Heart left ventricle (tissue), 16 donors: ENCODE data around the gene HIP1. TPM values are rescaled to one million over a fixed set of nuclear protein-coding genes. Genes with fewer than 3 reads are reported as not detected.

ENCODE experiments used
- ATAC-seq, 4 donors: fragments of 200-7000 bp; cut with Tn5 transposase; one replicate each; pipeline ENCODE4 v1.9.1; 2020 to 2022; ENCODE audit warnings: moderate library complexity in 4 of 4, mild to moderate bottlenecking in 3 of 4, moderate number of reproducible peaks in 1 of 4
- DNase-seq, 5 donors: peaks; one replicate each; pipeline ENCODE4 v3.0.0-alpha.2; 2020
- H3K27ac ChIP-seq, 12 donors: fragments of 200-600 bp; sonication (generic) in 4 of 12; one replicate each; pipeline versions ENCODE4 v1.5.0 to v1.8.0; 2016 to 2022; ENCODE audit warnings: mild to moderate bottlenecking in 2 of 12
- H3K27me3 ChIP-seq, 9 donors: fragments of 200-600 bp; sonication (generic) in 2 of 9; one replicate each; pipeline versions ENCODE4 v1.5.1 to v1.8.0; 2016 to 2022; ENCODE audit warnings: mild to moderate bottlenecking in 3 of 9
- H3K36me3 ChIP-seq, 9 donors: fragments of 200-600 bp; sonication (generic) in 2 of 9; one replicate each; pipeline versions ENCODE4 v1.5.0 to v1.8.0; 2018 to 2022; ENCODE audit warnings: mild to moderate bottlenecking in 2 of 9
- H3K4me1 ChIP-seq, 12 donors: fragments of 200-600 bp; sonication (generic) in 4 of 12; one replicate each; pipeline versions ENCODE4 v1.5.0 to v1.8.0; 2016 to 2022; ENCODE audit warnings: mild to moderate bottlenecking in 3 of 12
- H3K4me3 ChIP-seq, 12 donors: fragments of 200-600 bp; sonication (generic) in 4 of 12; one replicate each; pipeline versions ENCODE4 v1.5.0 to v1.8.0; 2017 to 2022; ENCODE audit warnings: mild to moderate bottlenecking in 9 of 12, moderate library complexity in 4 of 12
- H3K9me3 ChIP-seq, 12 donors: fragments of 200-600 bp; sonication (generic) in 4 of 12; one replicate each; pipeline versions ENCODE4 v1.5.0 to v1.8.0; 2016 to 2022; ENCODE audit warnings: mild to moderate bottlenecking in 1 of 12
- CTCF ChIP-seq, 12 donors: fragments of 200-600 bp; sonication (generic) in 4 of 12; IDR thresholded peaks; one replicate each; pipeline versions ENCODE4 v1.5.0 to v1.8.0; 2018 to 2022; ENCODE audit warnings: antibody characterized with exemption in 12 of 12, mild to moderate bottlenecking in 5 of 12
- POLR2A ChIP-seq, 2 donors: fragments of 450-650 bp; IDR thresholded peaks; one replicate each; pipeline ENCODE4 v1.6.1; 2017; ENCODE audit warnings: antibody characterized with exemption in 2 of 2, mild to moderate bottlenecking in 2 of 2, moderate library complexity in 2 of 2
- WGBS, 4 donors: extraction: QIAGEN DNeasy Blood & Tissue Kit in 2 of 4; methylation state at CpG; one replicate each; pipeline versions ENCODE4 v1.1.5 to v1.1.7; 2013 to 2018; 5-methylcytosine and 5-hydroxymethylcytosine counted together
- intact Hi-C, 10 donors: fragments of 100-400 bp; cut with DNase I; formaldehyde crosslinking; loops; one replicate each; pipeline versions ENCODE4 v1.11.1 to v1.14.2; 2022
- polyA plus RNA-seq, 2 donors: library from polyadenylated mRNA; stranded (reverse); fragments of 200-250 nt; gene quantifications; one replicate each; pipeline ENCODE4 v1.2.3, GENCODE V29; 2013
- total RNA-seq, 9 donors: library from RNA; depleted of rRNA in 2 of 9; stranded (reverse); fragments of >200 nt in 2 of 9; fragmentation: NEBNext Ultra II Directional in 3 of 9; extraction: Animal tissue kit (Norgen Biotek cat#: 25700) in 3 of 9; gene quantifications; one replicate each; pipeline versions ENCODE4 v1.1.0 to v1.2.4, GENCODE V29; 2016 to 2023
- donor health status: ischemic (EF 13 %, LVEDD 7.1; RV severe dilation, severe dysfunction).
- donor health status: healthy with polysubstance abuse.
- donor health status: DM: no; HTN: yes; CAD: no.
- donor health status: DM: no; HTN: no; CAD: no.
- donor health status: ischemic (EF 25% LVEDD 6.9; RV normal size, moderate dysfunction).
- donor health status: ischemic (EF 25% LVEDD 5.7; RV mildly dilated, moderate dysfunction).
- donor health status: healthy.
- donor health status: DM: yes; HTN: yes; CAD: no.
- donor health status: ischemic (EF 35%, LVEDD 5.7; RV mildly dilated, moderate dysfunction).
- donor health status: nonischemic (EF 11% LVEDD 7.7; RV severe dilation, severe dysfunction).
- donor health status: DM: yes; HTN: yes; CAD: no.
- donor health status: PGD.
- donor health status: ischemic (EF 29% LVEDD 5.4; RV normal size, mild dysfunction).
- donor health status: nonischemic (EF 23%, LVEDD 6.1; RV moderate dilation, normal function).

Gene HIP1
- total and polyA plus RNA-seq, 11 donors = 5.9 to 36.4 (median 21.8) TPM

- Histone ChIP-seq H3K4me1 (peaks cover 0 to under 1% (median 0%) of the 10 kb centered on the region in 12 donors), H3K36me3 (peaks cover 0 to 65% (median 34%) of the 10 kb centered on the region in 9 donors), H3K27me3 (no peaks in the 10 kb centered on the region), H3K9me3 (peaks cover 0 to 10% (median 0%) of the 10 kb centered on the region in 12 donors), H3K4me3 (no peak overlapping the region), H3K27ac (no peak overlapping the region)
- no peak for ATAC-seq
- intact Hi-C loops = loop anchor here in 1 of 10 donors (5.0 kb wide), 1 partner anchor 49 kb away; no protein-coding TSS in a partner anchor
- no peak for DNase-seq
- TF ChIP-seq POLR2A (IDR thresholded peaks at IDR 0.05) (no peak), CTCF (IDR thresholded peaks at IDR 0.05) (no peak)
- 93 to 96% (median 95%) methylated on average over 5 of the region's 5 CpGs for WGBS, 4 donors
Measured at GRCh38 chr7:75591467-75592255, 147.1 kb downstream of the HIP1 start.

GRCh38 chr7:75590373-75591005, 148.3 kb downstream of the HIP1 start:
- H3K4me1 ChIP-seq = no peaks in the 10 kb centered on the region
- no peaks in the 10 kb centered on the region for H3K27me3 ChIP-seq
- DNase-seq (no peak), ATAC-seq (no peak)
- H3K36me3 ChIP-seq = peaks cover 0 to 65% (median 46%) of the 10 kb centered on the region in 9 donors
- H3K9me3 ChIP-seq = peaks cover 0 to 10% (median 0%) of the 10 kb centered on the region in 12 donors
- no peak for TF ChIP-seq POLR2A (IDR thresholded peaks at IDR 0.05)
- TF ChIP-seq CTCF (IDR thresholded peaks at IDR 0.05) = no peak
- 96 to 98% (median 97%) methylated on average over 2 of the region's 2 CpGs for WGBS, 4 donors
- intact Hi-C loops = loop anchor here in 1 of 10 donors (5.0 kb wide), 1 partner anchor 48 kb away; no protein-coding TSS in a partner anchor
- H3K27ac ChIP-seq = no peak overlapping the region
- H3K4me3 ChIP-seq = no peak overlapping the region

GRCh38 chr7:75584354-75584753, 154.4 kb downstream of the HIP1 start:
- intact Hi-C loops = loop anchor here in 1 of 10 donors (10.0 kb wide), 1 partner anchor 50 kb away; no protein-coding TSS in a partner anchor
- no peak overlapping the region for H3K4me3 ChIP-seq
- H3K36me3 ChIP-seq = peaks cover 0 to 84% (median 63%) of the 10 kb centered on the region in 9 donors
- no peak for DNase-seq
- ATAC-seq = peak in 1 of 4 donors; percentile 56
- TF ChIP-seq POLR2A (IDR thresholded peaks at IDR 0.05) (no peak), CTCF (IDR thresholded peaks at IDR 0.05) (no peak)
- no peaks in the 10 kb centered on the region for H3K4me1 ChIP-seq
- no peaks in the 10 kb centered on the region for H3K27me3 ChIP-seq
- no peaks in the 10 kb centered on the region for H3K9me3 ChIP-seq
- no peak overlapping the region for H3K27ac ChIP-seq
- 77 to 86% (median 82%) methylated on average over 5 of the region's 5 CpGs for WGBS, 4 donors

GRCh38 chr7:75583255-75583654, 155.5 kb downstream of the HIP1 start:
- TF ChIP-seq POLR2A (IDR thresholded peaks at IDR 0.05) (no peak), CTCF (IDR thresholded peaks at IDR 0.05) (no peak)
- peaks cover 0 to 89% (median 73%) of the 10 kb centered on the region in 9 donors for H3K36me3 ChIP-seq
- no peaks in the 10 kb centered on the region for H3K9me3 ChIP-seq
- DNase-seq (no peak), ATAC-seq (no peak)
- intact Hi-C loops = loop anchor here in 1 of 10 donors (10.0 kb wide), 1 partner anchor 52 kb away; no protein-coding TSS in a partner anchor
- 68 to 85% (median 80%) methylated on average over 12 of the region's 12 CpGs for WGBS, 4 donors
- no peak overlapping the region for H3K4me3 ChIP-seq
- H3K27ac ChIP-seq = no peak overlapping the region
- H3K4me1 ChIP-seq = no peaks in the 10 kb centered on the region
- H3K27me3 ChIP-seq = no peaks in the 10 kb centered on the region
